GM18909 (cell line): ENCODE data around the gene PRR35.
A peak's percentile ranks its signal among the peaks of the same experiment; 100 is the strongest.

Experiments used
- ATAC-seq: cut with Tn5 transposase; IDR thresholded peaks from one replicate; pipeline ENCODE4 v1.9.1; 2021; ENCODE audit warnings: mild to moderate bottlenecking; ENCODE audit not compliant: unreplicated experiment, poor library complexity

PRR35 gene

DNA sequence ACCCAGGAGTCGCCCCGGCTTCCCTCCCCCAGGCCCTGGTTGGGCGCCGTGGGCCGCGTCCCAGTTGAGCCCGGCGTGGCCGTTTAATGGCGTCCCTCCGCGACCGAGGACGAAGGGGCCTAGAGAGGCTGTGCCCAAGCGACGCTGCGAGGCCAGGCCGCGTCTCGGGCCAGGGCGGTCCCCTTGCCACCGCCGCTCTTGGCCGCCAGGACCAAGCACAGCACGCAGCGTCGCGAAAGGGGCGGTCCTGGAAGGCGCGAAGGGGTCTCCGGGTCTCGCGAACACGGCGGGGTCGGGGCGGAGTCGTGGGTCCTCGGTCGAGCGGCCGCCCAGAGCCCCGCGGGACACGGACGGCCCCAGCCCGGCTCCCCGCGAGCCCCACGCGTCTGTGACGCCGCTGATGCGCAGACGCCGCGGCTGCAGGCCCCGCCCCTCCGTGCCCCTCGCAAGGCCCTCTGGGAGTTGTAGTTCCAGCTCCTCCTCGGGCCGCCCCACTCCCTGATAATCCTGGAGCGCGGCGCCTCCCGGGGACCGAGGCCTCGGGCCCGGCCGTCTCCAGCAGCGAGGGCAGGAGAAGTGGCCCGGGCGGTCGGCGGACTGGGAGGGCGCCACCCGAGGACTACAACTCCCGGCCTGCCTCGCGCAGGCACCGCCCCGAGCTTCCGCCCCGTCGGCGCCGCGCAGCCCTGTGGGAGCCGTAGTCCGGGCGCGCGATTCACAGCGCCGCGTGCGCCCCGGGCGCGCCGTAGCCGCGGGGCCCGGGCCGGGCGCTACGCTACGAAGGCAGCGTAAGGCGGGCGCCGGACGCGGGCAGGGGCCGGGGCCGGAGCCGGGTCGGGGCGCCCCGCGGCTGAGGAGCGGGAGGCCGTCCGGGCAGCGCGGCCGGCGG lies 32.9 kb upstream of the PRR35 start, which contains the start of gene CAPN15:
TSS of gene CAPN15 (plus strand) at position 698 of the 889 bp plus-strand sequence. CDS start 19,127 bp downstream, outside the sequence.
- ATAC-seq: peak; percentile 68

GRCh38 chr16:528111-529011 lies 31.8 kb upstream of the PRR35 start:
- ATAC-seq: peak; percentile 16

DNA sequence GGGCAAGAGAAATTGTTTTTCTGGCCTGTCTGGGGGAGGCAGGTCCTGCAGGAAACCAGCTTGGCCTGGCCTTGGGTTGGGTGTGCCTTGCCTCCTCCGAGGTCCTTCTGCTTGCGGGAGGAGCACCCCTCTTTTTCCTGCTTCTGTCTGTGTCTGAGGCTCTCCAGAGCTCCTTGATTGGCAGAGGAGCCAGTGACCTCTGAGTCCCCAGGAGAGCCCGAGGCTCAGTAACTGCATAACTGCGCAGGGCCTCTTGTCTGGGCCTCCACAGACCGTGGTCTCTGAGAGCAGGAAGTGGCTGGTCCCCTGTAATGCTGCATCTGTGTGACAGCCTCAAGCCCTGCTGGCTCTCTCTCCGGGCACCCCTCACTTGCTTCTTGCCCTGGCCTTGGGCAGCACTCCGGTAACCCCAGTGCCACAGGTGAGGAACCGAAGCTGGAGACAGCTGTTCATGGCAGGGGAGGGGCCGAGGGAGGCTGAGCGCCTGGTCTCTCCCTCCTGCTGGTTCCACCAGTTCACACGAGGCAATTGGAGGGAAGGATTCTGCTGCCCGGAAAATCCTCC lies 31.1 kb upstream of the PRR35 start:
- ATAC-seq: no peak

GRCh38 chr16:530111-530817 lies 29.9 kb upstream of the PRR35 start:
- no peak for ATAC-seq

DNA sequence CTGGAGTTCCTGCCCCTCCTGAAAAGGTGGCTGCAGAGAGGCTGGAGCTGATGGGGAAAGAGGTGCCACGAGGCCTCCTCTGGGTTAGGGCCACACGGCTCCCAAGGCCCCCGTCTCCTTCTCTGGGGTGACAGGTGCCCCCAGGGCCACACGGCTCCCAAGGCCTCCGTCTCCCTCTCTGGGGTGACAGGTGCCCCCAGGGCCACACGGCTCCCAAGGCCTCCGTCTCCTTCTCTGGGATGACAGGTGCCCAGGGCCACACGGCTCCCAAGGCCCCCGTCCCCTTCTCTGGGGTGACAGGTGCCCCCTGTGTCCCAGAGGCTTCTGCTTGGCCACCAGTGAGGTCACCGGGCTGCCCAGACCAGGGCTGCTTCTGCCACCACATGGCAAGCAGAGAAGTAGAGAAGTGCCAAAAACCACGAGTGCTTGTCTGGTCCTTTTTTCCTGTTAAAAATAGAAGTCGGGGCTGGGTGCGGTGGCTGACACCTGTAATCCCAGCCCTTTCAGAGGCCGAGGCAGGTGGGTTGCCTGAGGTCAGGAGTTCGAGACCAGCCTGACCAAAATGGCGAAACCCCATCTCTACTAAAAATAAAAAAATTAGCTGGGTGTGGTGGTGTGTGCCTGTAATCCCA lies 28.6 kb upstream of the PRR35 start:
- no peak for ATAC-seq

DNA sequence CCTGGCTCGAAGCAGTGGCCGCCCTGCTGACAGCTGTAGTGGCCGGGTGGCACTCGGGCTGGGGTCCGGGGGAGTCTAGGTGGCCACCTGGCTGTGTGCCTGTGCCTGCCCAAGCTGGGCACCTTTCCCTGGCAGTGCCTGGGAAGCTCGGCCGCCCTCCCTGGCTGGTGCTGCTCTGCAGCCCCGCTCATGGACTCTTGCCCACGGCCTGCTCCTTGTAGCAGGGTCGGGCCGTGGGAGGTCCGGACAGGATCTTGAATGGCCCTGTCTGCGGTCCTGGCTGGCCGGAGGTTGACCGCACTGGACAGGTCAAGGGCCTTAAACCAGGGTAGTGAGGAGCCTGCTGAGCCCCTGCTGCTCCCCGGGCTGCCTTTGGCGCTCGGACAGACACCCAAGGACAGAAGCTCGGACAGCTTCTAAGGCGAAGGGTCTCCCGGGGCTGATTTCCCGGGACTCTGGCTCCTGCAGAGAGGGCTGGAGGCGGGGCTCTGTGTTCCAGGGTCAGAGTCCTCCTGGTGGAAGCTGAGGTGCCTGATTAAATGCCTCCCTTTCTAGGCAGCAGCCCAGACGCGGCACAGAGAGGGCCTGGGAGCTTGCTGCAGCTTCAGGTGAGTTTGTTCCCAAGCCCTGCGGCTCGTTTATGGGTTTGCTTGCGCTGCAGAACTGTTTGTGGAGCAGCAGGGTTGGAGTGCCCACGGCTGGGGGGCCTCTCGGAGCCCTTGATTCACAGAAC lies 26.6 kb upstream of the PRR35 start:
- no peak for ATAC-seq

- no peak for ATAC-seq
These were observed 26.1 kb upstream of the PRR35 start for GRCh38 chr16:534135-534534.

GRCh38 chr16:534856-535445 lies 25.2 kb upstream of the PRR35 start:
- no peak for ATAC-seq

DNA sequence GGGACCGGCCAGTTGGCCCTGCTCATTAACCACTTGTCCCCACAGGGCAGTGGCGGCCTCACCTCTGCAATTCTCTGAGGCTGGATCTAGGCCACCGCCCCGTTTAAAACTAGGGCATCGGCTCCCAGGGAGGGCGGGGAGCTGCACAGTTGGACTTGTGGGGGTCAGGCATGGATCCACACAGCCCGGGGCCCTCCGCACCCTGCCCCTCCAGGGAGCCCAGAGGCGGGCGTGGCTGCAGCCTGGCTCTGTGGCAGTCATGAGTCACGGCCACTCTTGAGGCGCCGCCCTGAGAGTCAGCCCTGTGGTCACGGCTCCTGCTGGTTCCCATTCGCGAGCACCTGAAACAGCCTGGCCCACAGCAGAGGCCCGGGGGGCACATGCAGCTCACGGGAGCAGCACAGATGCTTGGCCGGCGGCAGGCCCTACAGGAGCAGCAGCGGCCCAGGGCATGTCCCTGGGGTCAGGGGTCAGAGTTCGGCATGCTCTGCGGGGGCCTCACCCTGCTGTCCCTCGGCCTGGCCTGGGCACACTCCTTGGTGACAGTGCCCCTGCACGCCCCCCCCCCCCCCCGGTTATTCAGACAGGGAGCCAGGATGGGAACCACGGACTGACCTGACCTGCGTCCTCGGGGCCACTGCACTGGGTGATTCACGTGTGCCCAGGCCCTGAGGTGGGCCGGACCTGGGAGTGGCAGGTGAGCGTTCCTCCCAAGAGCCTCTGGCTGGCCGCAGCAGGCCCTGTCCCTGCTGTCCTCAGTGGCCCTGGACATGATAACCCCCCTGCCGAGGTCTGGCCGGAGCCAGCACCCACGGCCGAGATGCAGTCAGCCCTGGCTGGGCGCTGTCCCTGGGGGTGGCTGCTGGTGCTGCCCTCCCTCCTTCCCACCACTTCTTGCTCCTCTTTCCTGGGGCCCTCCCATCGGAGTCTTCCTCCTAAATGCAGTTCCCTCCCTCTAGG lies 24.5 kb upstream of the PRR35 start:
- no peak for ATAC-seq

- no peak for ATAC-seq
These were observed 23.4 kb upstream of the PRR35 start for GRCh38 chr16:536746-537145.

DNA sequence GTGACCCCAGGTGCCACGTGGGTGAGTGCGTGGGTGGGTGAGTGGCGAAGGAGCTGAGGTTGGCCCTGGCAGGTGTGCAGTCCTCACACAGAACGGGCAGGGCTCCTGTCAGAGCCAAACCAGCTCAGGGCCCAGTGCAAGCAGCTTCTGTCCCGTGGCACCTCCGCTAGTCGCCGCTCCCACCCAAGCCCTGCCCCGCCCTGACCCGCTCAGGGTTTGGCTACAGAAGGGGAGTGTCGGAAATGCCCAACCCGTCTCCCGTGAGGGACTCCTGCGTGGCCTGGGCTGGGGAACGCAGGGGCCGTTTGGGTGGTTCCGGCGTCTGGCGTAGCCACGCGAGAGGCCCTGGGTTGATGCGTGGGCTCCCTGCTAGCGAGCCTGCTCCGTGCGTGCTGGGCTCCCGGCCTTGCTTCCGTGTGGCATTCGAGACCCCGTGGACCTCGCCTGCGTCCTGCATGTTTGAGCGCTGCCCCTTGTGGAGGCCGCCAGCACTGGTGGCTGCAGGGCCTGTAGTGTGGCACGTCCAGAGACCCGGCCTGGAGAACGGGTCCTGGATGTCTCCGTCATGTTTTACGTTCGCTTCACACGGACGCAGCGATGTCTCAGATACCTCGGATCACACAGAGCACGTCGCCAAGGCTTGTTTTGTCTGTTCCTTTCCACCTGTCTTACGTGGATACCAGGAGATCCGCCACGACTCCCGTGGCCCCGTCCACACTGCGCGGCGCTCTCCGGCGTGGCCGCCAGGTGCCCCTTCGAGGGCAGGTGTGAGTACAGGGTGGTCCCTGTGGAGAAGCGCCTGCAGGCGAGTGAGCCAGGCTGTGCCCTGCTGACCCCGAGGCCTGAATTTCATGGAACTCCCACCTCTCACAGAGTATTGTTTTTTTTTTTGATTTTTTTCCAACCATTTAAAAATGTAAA lies 22.5 kb upstream of the PRR35 start:
- ATAC-seq: no peak

GRCh38 chr16:539901-540530 lies 20.2 kb upstream of the PRR35 start:
- no peak for ATAC-seq

DNA sequence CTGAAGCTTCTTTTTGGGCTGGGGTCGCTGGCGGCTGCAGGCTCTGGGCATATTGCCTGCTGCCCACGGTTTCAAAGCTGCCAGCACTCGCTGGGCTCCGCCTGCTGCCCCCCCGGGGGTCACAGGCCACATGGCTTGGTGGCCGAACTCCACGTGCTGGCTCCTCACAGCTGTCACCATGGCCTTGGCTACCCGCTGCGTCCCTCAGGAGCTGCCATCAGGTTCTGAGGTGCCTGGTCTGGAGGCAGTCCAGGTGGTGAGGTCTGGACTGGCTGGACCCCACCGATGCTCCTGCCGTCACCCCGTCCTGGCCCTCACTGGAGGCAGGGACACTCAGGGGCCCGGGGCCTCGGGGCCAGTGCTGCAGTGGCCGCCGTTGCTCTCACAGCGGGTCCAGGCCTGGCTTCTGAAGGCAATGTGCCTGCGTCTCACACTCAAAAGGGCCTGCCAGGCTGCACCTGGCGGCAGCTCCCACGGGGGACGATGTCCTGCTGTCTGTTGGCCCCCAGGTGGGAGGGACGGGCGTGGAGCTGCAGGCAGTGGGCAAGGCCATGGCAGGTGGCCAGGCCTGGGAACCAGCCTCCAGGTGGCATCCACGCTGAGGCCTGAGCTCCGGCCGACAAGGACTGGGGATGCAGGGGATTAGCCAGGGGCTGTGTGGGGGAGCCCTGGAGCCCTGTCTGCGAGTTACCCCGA lies 19.4 kb upstream of the PRR35 start:
- ATAC-seq: no peak

- no peak for ATAC-seq
These were observed 16.7 kb upstream of the PRR35 start for GRCh38 chr16:543301-544164.

DNA sequence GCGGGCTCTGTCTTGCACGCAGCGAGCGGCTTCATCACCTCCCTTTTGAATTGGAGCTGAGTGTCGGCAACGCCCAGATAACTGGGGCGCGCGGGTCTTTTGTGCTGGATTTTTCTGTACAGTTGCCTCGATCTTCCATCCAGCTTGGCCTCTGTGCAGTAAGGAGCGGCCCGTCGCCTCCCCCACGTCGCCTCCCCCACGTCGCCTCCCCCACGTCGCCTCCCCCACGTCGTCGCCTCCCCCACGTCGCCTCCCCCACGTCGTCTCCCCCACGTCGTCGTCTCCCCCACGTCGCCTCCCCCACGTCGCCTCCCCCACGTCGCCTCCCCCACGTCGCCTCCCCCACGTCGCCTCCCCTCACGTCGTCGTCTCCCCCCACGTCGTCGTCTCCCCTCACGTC lies 15.7 kb upstream of the PRR35 start:
- ATAC-seq: no peak
